NB4 (cell line): ENCODE data around the gene TCF19.

Experiments used
- MYC ChIP-seq: IDR thresholded peaks from 2 replicates; pipeline ENCODE4 v1.6.1; 2011; ENCODE audit warnings: low read depth, low read length
- TF ChIP-seq, protein P1 (sequence below): IDR thresholded peaks from one replicate; pipeline ENCODE4 v1.5.1; 2012; ENCODE audit warnings: low read depth, low read length

- TF ChIP-seq MYC = no peak
- TF ChIP-seq, protein P1, sequence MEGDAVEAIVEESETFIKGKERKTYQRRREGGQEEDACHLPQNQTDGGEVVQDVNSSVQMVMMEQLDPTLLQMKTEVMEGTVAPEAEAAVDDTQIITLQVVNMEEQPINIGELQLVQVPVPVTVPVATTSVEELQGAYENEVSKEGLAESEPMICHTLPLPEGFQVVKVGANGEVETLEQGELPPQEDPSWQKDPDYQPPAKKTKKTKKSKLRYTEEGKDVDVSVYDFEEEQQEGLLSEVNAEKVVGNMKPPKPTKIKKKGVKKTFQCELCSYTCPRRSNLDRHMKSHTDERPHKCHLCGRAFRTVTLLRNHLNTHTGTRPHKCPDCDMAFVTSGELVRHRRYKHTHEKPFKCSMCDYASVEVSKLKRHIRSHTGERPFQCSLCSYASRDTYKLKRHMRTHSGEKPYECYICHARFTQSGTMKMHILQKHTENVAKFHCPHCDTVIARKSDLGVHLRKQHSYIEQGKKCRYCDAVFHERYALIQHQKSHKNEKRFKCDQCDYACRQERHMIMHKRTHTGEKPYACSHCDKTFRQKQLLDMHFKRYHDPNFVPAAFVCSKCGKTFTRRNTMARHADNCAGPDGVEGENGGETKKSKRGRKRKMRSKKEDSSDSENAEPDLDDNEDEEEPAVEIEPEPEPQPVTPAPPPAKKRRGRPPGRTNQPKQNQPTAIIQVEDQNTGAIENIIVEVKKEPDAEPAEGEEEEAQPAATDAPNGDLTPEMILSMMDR = no peak
Observed at GRCh38 chr6:31110825-31111582, 47.4 kb upstream of the TCF19 start.
